HCT116 (cell line): ENCODE results near the gene IQCM. TPM values are rescaled to one million over a fixed set of nuclear protein-coding genes. Genes with fewer than 3 reads are reported as not detected.

Experiments used
- ATAC-seq: fragments of 200-7000 bp; cut with Tn5 transposase; 2 replicates; pipeline ENCODE4 v1.9.1; 2020; ENCODE audit warnings: mild to moderate bottlenecking, moderate library complexity
- BruUV-seq: library from RNA; stranded (reverse); fragments of 400-500 nt; replicated peaks from 2 replicates; lab custom pipeline; 2021; lab: Mats Ljungman, UMichigan
- CTCF ChIA-PET: fragments of 300-600 bp; sonication (Branson Sonifier 250); formaldehyde crosslinking; loops from one replicate; lab custom pipeline; 2021; ENCODE audit warnings: antibody characterized with exemption; lab: Charles Lee
- POLR2A ChIA-PET: fragments of 300-600, 350-600 bp; sonication (Branson Sonifier 250); formaldehyde crosslinking; loops from one replicate; lab custom pipeline; 2021; ENCODE audit warnings: antibody characterized with exemption; lab: Charles Lee
- RAD21 ChIA-PET, 2 experiments: fragments of 300-600 bp; sonication (Branson Sonifier 250); formaldehyde crosslinking; loops; one replicate each; lab custom pipeline; 2023; ENCODE audit warnings: low total read pairs in 2 of 2; ENCODE audit not compliant: uncharacterized antibody in 2 of 2, unreplicated experiment in 2 of 2, low non-redundant PET in 1 of 2; lab: Charles Lee
- DNase-seq: peaks from one replicate; pipeline ENCODE4 v3.0.0-alpha.2; 2010; ENCODE audit warnings: low read depth, low spot score
- H2AFZ ChIP-seq: fragments of 200-600 bp; shearing (Covaris generic), sonication (generic); 2 replicates; pipeline ENCODE4 v1.6.1; 2017; ENCODE audit warnings: low read depth, mixed run types, mixed read lengths, antibody characterized with exemption, low read length; ENCODE audit not compliant: poor library complexity, severe bottlenecking
- H3K27ac ChIP-seq: 2 replicates; pipeline ENCODE4 v1.5.1; 2012; ENCODE audit warnings: low read depth, low read length
- H3K27me3 ChIP-seq: fragments of 200-600 bp; sonication (generic); 2 replicates; pipeline ENCODE4 v1.6.1; 2016; ENCODE audit warnings: mixed run types, low read length, mixed read lengths; ENCODE audit not compliant: insufficient read depth
- H3K36me3 ChIP-seq, 2 experiments: fragments of 200-500 bp in 1 of 2; fragments of 200-600 bp in 1 of 2; sonication (Bioruptor generic) in 1 of 2; sonication (generic) in 1 of 2; 2 replicates each; pipeline versions ENCODE4 v1.5.1 to v1.6.1; 2014 to 2016; ENCODE audit warnings: low read length in 2 of 2, inconsistent platforms in 1 of 2, mixed read lengths in 1 of 2, mixed run types in 1 of 2; ENCODE audit not compliant: insufficient read depth in 2 of 2, control insufficient read depth in 1 of 2
- H3K4me1 ChIP-seq, 2 experiments: fragments of 200-600 bp in 1 of 2; sonication (generic) in 1 of 2; 2 replicates each; pipeline versions ENCODE4 v1.5.1 to v1.6.1; 2012 to 2017; ENCODE audit warnings: low read length in 2 of 2, inconsistent platforms in 1 of 2, mild to moderate bottlenecking in 1 of 2, mixed read lengths in 1 of 2, mixed run types in 1 of 2, moderate library complexity in 1 of 2; ENCODE audit not compliant: insufficient read depth in 2 of 2, control insufficient read depth in 1 of 2
- H3K4me2 ChIP-seq: fragments of 200-600 bp; sonication (generic); 2 replicates; pipeline ENCODE4 v1.6.1; 2017; ENCODE audit warnings: mixed run types, low read length, mixed read lengths
- H3K4me3 ChIP-seq, 2 experiments: fragments of 200-600 bp in 1 of 2; sonication (generic) in 1 of 2; replicated peaks in 1 of 2; 2 replicates each; pipeline ENCODE4 v1.5.1; 2011 to 2016; ENCODE audit warnings: low read length in 2 of 2, control low read depth in 1 of 2, low read depth in 1 of 2, mild to moderate bottlenecking in 1 of 2, mixed read lengths in 1 of 2, mixed run types in 1 of 2
- H3K79me2 ChIP-seq: fragments of 200-600 bp; sonication (generic); 2 replicates; pipeline ENCODE4 v1.6.1; 2017; ENCODE audit warnings: mild to moderate bottlenecking, mixed run types, low read length, moderate library complexity, mixed read lengths; ENCODE audit not compliant: insufficient read depth
- H3K9ac ChIP-seq: fragments of 200-600 bp; sonication (generic); 2 replicates; pipeline ENCODE4 v1.6.1; 2016; ENCODE audit warnings: low read length, mixed read lengths
- H3K9me2 ChIP-seq: fragments of 200-600 bp; sonication (generic), shearing (Covaris generic); 2 replicates; pipeline ENCODE4 v1.6.1; 2017; ENCODE audit warnings: mixed run types, mild to moderate bottlenecking, moderate library complexity; ENCODE audit not compliant: insufficient read depth
- H3K9me3 ChIP-seq, 2 experiments: fragments of 200-500 bp in 1 of 2; fragments of 200-600 bp in 1 of 2; sonication (Bioruptor generic) in 1 of 2; sonication (generic) in 1 of 2; 2 replicates each; pipeline ENCODE4 v1.6.1; 2014 to 2017; ENCODE audit warnings: low read length in 2 of 2, mixed read lengths in 2 of 2, inconsistent platforms in 1 of 2, low read depth in 1 of 2, mild to moderate bottlenecking in 1 of 2, mixed run types in 1 of 2, moderate library complexity in 1 of 2; ENCODE audit not compliant: control insufficient read depth in 1 of 2, insufficient read depth in 1 of 2
- H4K20me1 ChIP-seq: fragments of 200-600 bp; sonication (generic), shearing (Covaris generic); 2 replicates; pipeline ENCODE4 v1.6.1; 2017; ENCODE audit warnings: mixed run types, mild to moderate bottlenecking, moderate library complexity; ENCODE audit not compliant: insufficient read depth
- ATF3 ChIP-seq: IDR thresholded peaks from 2 replicates; pipeline ENCODE4 v1.6.1; 2012
- CBX3 ChIP-seq: IDR thresholded peaks from 2 replicates; pipeline ENCODE4 v1.6.1; 2012; ENCODE audit warnings: low read depth
- CTCF ChIP-seq, 3 experiments: fragments of 200-600 bp in 1 of 3; sonication (generic) in 1 of 3; IDR thresholded peaks in 2 of 3; conservative IDR thresholded peaks in 1 of 3; 2 replicates each; pipeline ENCODE4 v1.5.1; 2012 to 2017; ENCODE audit warnings: low read depth in 2 of 3, low read length in 2 of 3, antibody characterized with exemption in 1 of 3, borderline replicate concordance in 1 of 3, control low read depth in 1 of 3, mild to moderate bottlenecking in 1 of 3, mixed read lengths in 1 of 3, mixed run types in 1 of 3, moderate library complexity in 1 of 3; ENCODE audit not compliant: insufficient read depth in 1 of 3
- EGR1 ChIP-seq: IDR thresholded peaks from 2 replicates; pipeline ENCODE4 v1.6.1; 2012; ENCODE audit warnings: low read depth
- EZH2 ChIP-seq: fragments of 200-600 bp; sonication (generic); IDR thresholded peaks from 2 replicates; pipeline ENCODE4 v1.6.1; 2017; ENCODE audit warnings: antibody characterized with exemption, mixed run types
- EZH2phosphoT487 ChIP-seq: fragments of 200-600 bp; IDR thresholded peaks from 2 replicates; pipeline ENCODE4 v1.6.1; 2018; ENCODE audit warnings: antibody characterized with exemption, borderline replicate concordance
- FOSL1 ChIP-seq: IDR thresholded peaks from 2 replicates; pipeline ENCODE4 v1.6.1; 2012; ENCODE audit warnings: low read depth
- JUND ChIP-seq: IDR thresholded peaks from 2 replicates; pipeline ENCODE4 v1.6.1; 2012
- POLR2A ChIP-seq: IDR thresholded peaks from 2 replicates; pipeline ENCODE4 v1.7.0; 2011; ENCODE audit warnings: borderline replicate concordance; ENCODE audit not compliant: insufficient read depth, insufficient read length; ENCODE audit errors: extremely low read depth
- POLR2AphosphoS5 ChIP-seq: IDR thresholded peaks from 2 replicates; pipeline ENCODE4 v1.6.1; 2011; ENCODE audit warnings: mild to moderate bottlenecking, low read depth, low read length, moderate library complexity
- RAD21 ChIP-seq: IDR thresholded peaks from 2 replicates; pipeline ENCODE4 v1.6.1; 2012; ENCODE audit warnings: low read depth, mild to moderate bottlenecking
- SIN3A ChIP-seq: IDR thresholded peaks from 2 replicates; pipeline ENCODE4 v1.6.1; 2012; ENCODE audit warnings: low read depth
- SRF ChIP-seq: IDR thresholded peaks from 2 replicates; pipeline ENCODE4 v1.6.1; 2012; ENCODE audit warnings: low read depth
- TCF7L2 ChIP-seq: IDR thresholded peaks from 2 replicates; pipeline ENCODE4 v1.7.0; 2011; ENCODE audit warnings: borderline replicate concordance, inconsistent platforms; ENCODE audit not compliant: insufficient read depth, insufficient read length; ENCODE audit errors: extremely low read depth
- YY1 ChIP-seq: IDR thresholded peaks from 2 replicates; pipeline ENCODE4 v1.6.1; 2011; ENCODE audit warnings: low read length, low read depth, moderate library complexity, mild to moderate bottlenecking; ENCODE audit not compliant: insufficient replicate concordance; ENCODE audit errors: extremely low read depth
- ZBTB33 ChIP-seq: IDR thresholded peaks from 2 replicates; pipeline ENCODE4 v1.6.1; 2011; ENCODE audit warnings: mild to moderate bottlenecking, low read length, moderate library complexity; ENCODE audit not compliant: insufficient replicate concordance; ENCODE audit errors: extremely low read depth
- ZFX ChIP-seq: fragments of 450-650 bp; IDR thresholded peaks from 2 replicates; pipeline ENCODE4 v1.6.1; 2017
- ZNF274 ChIP-seq: fragments of 200-500 bp; sonication (Bioruptor generic); IDR thresholded peaks from 2 replicates; pipeline ENCODE4 v1.6.1; 2014; ENCODE audit warnings: mild to moderate bottlenecking, low read depth, low read length, inconsistent platforms
- intact Hi-C: fragments of 100-400 bp; cut with micrococcal nuclease; formaldehyde crosslinking; loops from 2 replicates; pipeline ENCODE4 v1.10.0; 2022
- total RNA-seq: library from RNA; stranded (reverse); gene quantifications from one replicate; pipeline ENCODE4 v1.2.1, GENCODE V29; 2021; ENCODE audit not compliant: unreplicated experiment
- TF ChIP-seq, protein P1 (sequence below): IDR thresholded peaks from 2 replicates; pipeline ENCODE4 v1.6.1; 2012; ENCODE audit warnings: low read depth
- TF ChIP-seq, protein P2 (sequence below): IDR thresholded peaks from 2 replicates; pipeline ENCODE4 v1.6.1; 2012

IQCM gene
- total RNA-seq, 1 experiment from 2014 or later, result 0.20 TPM

- Histone ChIP-seq H3K36me3 (no peaks in the 10 kb centered on the region), H3K9ac (no peak overlapping the region), H2AFZ (no peak overlapping the region), H3K27me3 (no peaks in the 10 kb centered on the region), H3K79me2 (no peaks in the 10 kb centered on the region), H3K4me1 (no peaks in the 10 kb centered on the region), H4K20me1 (no peaks in the 10 kb centered on the region), H3K9me2 (no peaks in the 10 kb centered on the region; the same call in 1 of the 2 replicates), H3K27ac (no peak overlapping the region), H3K4me2 (no peak overlapping the region), H3K9me3 (no peaks in the 10 kb centered on the region), H3K4me3 (no peak overlapping the region)
- ATAC-seq (no peak), DNase-seq (no peak)
- no peak for TF ChIP-seq ZNF274
- TF ChIP-seq TCF7L2, result no peak
- TF ChIP-seq, protein P1, sequence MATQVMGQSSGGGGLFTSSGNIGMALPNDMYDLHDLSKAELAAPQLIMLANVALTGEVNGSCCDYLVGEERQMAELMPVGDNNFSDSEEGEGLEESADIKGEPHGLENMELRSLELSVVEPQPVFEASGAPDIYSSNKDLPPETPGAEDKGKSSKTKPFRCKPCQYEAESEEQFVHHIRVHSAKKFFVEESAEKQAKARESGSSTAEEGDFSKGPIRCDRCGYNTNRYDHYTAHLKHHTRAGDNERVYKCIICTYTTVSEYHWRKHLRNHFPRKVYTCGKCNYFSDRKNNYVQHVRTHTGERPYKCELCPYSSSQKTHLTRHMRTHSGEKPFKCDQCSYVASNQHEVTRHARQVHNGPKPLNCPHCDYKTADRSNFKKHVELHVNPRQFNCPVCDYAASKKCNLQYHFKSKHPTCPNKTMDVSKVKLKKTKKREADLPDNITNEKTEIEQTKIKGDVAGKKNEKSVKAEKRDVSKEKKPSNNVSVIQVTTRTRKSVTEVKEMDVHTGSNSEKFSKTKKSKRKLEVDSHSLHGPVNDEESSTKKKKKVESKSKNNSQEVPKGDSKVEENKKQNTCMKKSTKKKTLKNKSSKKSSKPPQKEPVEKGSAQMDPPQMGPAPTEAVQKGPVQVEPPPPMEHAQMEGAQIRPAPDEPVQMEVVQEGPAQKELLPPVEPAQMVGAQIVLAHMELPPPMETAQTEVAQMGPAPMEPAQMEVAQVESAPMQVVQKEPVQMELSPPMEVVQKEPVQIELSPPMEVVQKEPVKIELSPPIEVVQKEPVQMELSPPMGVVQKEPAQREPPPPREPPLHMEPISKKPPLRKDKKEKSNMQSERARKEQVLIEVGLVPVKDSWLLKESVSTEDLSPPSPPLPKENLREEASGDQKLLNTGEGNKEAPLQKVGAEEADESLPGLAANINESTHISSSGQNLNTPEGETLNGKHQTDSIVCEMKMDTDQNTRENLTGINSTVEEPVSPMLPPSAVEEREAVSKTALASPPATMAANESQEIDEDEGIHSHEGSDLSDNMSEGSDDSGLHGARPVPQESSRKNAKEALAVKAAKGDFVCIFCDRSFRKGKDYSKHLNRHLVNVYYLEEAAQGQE, result no peak
- TF ChIP-seq EZH2, result no peak
- no peak for TF ChIP-seq POLR2A
- no peak for TF ChIP-seq EZH2phosphoT487
- no peak for TF ChIP-seq SIN3A
- no peak for TF ChIP-seq POLR2AphosphoS5
- no peak for TF ChIP-seq ZBTB33
- TF ChIP-seq JUND, result no peak
- no peak for TF ChIP-seq SRF
- TF ChIP-seq ZFX, result no peak
- TF ChIP-seq, protein P2, sequence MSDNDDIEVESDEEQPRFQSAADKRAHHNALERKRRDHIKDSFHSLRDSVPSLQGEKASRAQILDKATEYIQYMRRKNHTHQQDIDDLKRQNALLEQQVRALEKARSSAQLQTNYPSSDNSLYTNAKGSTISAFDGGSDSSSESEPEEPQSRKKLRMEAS, result no peak
- no peak for TF ChIP-seq ATF3
- no peak for TF ChIP-seq RAD21
- TF ChIP-seq YY1, result no peak
- TF ChIP-seq FOSL1, result no peak
- TF ChIP-seq CTCF (IDR thresholded peaks at IDR 0.05 in 2 of 3, conservative IDR thresholded peaks at IDR 0.05 in 1 of 3; ENCODE audit: borderline replicate concordance in 1 of 3, insufficient read depth in 1 of 3, low read depth in 2 of 3, low read length in 2 of 3), result no peak
- TF ChIP-seq EGR1, result no peak
- no peak for TF ChIP-seq CBX3
- ChIA-PET RAD21 (no interaction called here), POLR2A (no interaction called here), CTCF (no interaction called here)
- no TSS peak for BruUV-seq
- intact Hi-C loops, result no loop called here
Measured at GRCh38 chr4:149555799-149556198, 259.8 kb downstream of the IQCM start.
